VCaP (cell line): ENCODE results near the gene CLN5.
"Not testable (repeated sequence)": the region's sequence is repeated elsewhere in the genome, so short reads cannot be mapped to it uniquely, and the experiment has no call there.

Source experiments
- H3K27ac ChIP-seq: fragments of 450-650 bp; 2 replicates; pipeline ENCODE4 v1.5.1; 2017
- TF ChIP-seq, protein P1 (sequence below): fragments of 450-650 bp; conservative IDR thresholded peaks from 2 replicates; pipeline ENCODE4 v1.5.1; 2017; ENCODE audit warnings: mild to moderate bottlenecking, moderate library complexity

The CLN5 gene

DNA sequence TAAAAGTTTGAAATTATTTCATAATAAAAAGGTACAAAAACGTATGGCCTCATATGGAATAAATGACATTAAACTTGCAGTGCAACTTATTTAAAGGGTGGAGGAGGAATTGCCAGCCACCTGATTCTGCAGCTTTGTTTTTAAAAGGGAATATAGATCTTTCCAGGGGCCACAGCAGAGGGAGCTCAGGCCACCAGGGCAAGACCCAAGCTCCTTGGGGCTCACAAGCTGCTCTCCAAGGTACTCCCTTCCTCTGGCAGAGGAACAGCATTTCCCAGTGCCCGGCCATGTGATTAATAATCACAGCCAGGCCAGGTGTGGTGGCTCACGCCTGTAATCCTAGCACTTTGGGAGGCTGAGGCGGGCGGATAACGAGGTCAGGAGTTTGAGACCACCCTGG, 37.3 kb upstream of the CLN5 start:
- no peak overlapping the region for H3K27ac ChIP-seq
- TF ChIP-seq, protein P1, sequence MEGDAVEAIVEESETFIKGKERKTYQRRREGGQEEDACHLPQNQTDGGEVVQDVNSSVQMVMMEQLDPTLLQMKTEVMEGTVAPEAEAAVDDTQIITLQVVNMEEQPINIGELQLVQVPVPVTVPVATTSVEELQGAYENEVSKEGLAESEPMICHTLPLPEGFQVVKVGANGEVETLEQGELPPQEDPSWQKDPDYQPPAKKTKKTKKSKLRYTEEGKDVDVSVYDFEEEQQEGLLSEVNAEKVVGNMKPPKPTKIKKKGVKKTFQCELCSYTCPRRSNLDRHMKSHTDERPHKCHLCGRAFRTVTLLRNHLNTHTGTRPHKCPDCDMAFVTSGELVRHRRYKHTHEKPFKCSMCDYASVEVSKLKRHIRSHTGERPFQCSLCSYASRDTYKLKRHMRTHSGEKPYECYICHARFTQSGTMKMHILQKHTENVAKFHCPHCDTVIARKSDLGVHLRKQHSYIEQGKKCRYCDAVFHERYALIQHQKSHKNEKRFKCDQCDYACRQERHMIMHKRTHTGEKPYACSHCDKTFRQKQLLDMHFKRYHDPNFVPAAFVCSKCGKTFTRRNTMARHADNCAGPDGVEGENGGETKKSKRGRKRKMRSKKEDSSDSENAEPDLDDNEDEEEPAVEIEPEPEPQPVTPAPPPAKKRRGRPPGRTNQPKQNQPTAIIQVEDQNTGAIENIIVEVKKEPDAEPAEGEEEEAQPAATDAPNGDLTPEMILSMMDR, result no peak

DNA sequence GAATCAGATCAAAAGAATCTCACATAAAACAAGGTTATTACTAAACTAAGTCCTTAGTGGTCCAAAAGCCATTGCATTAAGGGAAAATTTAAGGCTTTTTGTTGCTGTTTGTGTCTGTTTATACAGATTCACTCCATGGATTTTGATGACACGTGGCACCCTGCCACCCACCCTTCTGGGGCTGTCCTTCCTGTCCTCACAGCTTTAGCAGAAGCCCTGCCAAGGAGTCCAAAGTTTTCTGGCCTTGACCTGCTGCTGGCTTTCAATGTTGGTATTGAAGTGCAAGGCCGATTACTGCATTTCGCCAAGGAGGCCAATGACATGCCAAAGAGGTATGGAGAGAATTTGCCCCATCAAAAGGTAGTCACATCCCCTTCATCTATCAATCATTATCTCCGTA, 36.7 kb upstream of the CLN5 start:
- no peak overlapping the region for H3K27ac ChIP-seq
- TF ChIP-seq, protein P1, result no peak

DNA sequence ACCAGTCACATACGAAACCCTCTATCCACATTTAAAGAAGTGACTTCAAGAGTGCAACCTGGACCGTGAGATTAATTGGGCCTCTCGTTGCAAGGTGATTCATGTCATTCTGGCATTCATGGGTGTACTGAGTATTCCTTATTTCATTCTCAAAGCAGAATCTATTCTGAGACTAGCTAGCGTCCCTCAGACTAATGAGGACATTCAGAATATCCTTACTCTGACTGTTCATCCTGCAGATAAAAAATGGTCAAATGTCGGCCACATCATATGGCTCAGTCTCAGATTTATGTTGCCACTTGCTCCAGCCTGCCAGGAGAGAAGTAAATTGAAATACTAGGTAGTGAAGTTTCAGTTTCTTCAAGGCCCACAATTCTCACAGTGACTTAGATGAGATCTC, 36.2 kb upstream of the CLN5 start:
- TF ChIP-seq, protein P1, result no peak
- H3K27ac ChIP-seq, result no peak overlapping the region

DNA sequence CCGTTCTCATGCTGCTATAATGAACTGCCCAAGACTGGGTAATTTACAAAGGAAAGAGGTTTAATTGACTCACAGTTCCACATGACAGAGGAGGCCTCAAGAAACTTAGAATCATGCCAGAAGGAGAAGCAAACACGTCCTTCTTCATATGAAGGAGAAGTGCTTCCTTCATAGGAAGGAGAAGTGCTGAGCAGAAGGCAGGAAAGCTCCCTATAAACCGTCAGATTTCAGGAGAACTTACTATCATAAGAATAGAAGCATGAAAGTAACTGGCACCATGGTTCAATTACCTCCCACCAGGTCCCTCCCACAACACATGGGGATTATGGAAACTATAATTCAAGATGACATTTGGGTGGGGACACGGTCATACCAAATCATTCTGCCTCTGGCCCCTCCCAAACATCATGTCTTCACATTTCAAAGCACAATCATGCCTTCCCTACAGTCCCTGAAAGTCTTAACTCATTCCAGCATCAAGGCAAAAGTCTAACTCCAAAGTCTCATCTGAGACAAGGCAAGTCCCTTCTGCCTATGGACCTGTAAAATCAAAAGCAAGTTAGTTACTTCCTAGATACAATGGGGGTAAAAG, 32.9 kb upstream of the CLN5 start:
- H3K27ac ChIP-seq, result no peak overlapping the region

DNA sequence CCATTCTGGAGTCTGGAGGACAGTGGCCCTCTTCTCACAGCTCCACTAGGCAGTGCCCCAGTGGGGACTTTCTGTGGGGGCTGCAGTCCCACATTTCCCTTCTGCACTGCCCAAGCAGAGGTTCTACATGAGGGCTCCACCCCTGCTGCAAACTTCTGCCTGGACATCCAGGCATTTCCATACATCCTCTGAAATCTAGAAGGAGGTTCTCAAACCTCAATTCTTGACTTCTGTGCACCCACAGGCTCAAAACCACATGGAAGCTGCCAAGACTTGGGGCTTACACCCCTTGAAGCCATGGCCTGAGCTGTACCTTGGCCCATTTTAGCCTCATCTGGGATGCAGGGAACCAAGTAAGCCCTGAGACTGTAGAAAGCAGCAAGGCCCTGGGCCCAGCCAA, 32.1 kb upstream of the CLN5 start:
- not testable (repeated sequence) for H3K27ac ChIP-seq

More for the DNA sequence above, 32.9 kb upstream of the CLN5 start:
- TF ChIP-seq, protein P1, result no peak

DNA sequence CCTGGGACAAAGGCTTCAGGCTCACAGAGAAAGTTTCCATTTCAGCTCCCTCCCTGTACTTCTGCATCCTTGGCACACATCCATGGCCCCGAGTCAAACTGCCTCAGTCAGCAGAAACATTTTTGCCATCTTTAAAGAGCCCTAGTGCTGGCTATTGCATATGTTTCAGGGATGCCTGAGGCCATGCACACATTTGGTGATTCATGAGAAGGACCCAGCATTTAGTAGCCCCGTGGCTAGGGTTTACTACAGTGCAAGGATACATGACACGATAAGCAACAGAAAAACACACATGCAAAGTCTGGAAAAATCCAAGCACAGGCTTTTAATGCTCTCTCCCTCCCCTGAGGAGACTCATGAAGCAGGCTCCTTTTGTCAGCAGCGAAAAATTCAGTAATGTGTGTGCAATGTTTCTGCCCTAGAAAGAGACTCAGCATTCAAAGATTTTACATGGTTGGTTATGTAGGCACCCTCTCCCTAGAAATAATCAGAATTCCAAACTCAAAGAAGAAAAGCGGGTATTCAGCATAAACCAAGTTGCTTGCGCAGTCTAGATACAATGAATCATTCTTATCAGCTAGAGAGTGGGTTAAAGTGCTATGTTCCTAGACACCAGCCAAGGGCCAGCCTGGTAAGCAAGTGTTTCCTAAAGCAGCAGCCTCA, 26.0 kb upstream of the CLN5 start:
- TF ChIP-seq, protein P1, result no peak
- no peak overlapping the region for H3K27ac ChIP-seq

DNA sequence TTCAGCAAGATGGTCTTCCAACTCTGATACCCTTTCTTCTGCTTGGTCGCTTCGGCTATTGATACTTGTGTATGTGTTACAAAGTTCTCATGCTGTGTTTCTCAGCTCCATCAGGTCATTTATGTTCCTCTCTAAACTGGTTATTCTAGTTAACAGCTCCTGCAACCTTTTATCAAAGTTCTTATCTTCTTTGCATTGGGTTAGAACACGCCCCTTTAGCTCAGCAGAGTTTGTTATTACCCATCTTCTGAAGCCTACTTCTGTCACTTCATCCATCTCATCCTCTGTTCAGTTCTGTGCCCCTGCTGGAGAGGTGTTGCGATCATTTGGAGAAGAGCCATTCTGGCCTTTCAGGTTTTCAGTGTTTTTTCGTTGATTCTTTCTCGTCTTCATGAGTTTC, 24.9 kb upstream of the CLN5 start:
- H3K27ac ChIP-seq, result no peak overlapping the region
- TF ChIP-seq, protein P1, result no peak

DNA sequence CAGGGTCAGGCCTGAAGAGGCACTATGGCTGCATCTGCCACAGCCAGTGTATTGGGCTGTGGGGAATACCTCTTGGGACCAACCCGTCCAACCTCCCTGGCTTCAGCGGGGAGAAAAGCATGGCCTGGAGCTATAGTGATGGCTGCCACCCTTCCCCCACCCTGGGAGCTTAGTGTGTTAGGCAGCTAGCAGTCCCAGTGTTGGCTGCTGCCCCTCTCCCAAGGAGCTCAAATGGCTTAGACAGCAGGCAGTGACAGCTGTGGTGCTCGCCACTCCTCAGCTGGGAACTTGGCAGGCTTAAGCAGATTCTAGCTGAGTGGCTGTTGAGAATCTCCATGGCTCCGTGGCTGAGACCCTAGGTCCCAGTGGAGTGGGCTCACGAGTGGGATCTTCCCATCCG, 23.8 kb upstream of the CLN5 start:
- H3K27ac ChIP-seq, result no peak overlapping the region
- TF ChIP-seq, protein P1, result no peak
